Activated CD4-positive, alpha-beta memory T cell treated with anti-CD3 and anti-CD28 coated beads, Interleukin-2, amount 10 ng/mL, durations not matched to agents 7 days and 5 days (primary cell): ENCODE data around the gene COPS7A. TPM values are rescaled to one million over a fixed set of nuclear protein-coding genes. Genes with fewer than 3 reads are reported as not detected.
A peak's percentile ranks its signal among the peaks of the same experiment; 100 is the strongest.

Experiments
- CTCF ChIA-PET: fragments of 350-600 bp; sonication (Branson Sonifier 250); formaldehyde crosslinking; loops from one replicate; lab custom pipeline; 2021; ENCODE audit warnings: antibody characterized with exemption, inconsistent platforms; lab: Charles Lee
- POLR2A ChIA-PET: fragments of 350-600 bp; sonication (Branson Sonifier 250); formaldehyde crosslinking; loops from one replicate; lab custom pipeline; 2021; ENCODE audit warnings: antibody characterized with exemption; lab: Charles Lee
- DNase-seq: peaks from one replicate; pipeline ENCODE4 v3.0.0-alpha.2; 2020
- H3K27ac Mint-ChIP-seq: one replicate; pipeline ENCODE4 v1.8.0; 2021; ENCODE audit warnings: mild to moderate bottlenecking, mixed read lengths
- H3K27me3 Mint-ChIP-seq: one replicate; pipeline ENCODE4 v1.8.0; 2021; ENCODE audit warnings: mixed read lengths
- H3K36me3 Mint-ChIP-seq: one replicate; pipeline ENCODE4 v1.8.0; 2021; ENCODE audit warnings: low read depth, mixed read lengths
- H3K4me1 Mint-ChIP-seq: one replicate; pipeline ENCODE4 v1.8.0; 2021; ENCODE audit warnings: mixed read lengths
- H3K4me3 Mint-ChIP-seq: one replicate; pipeline ENCODE4 v1.8.0; 2021; ENCODE audit warnings: mild to moderate bottlenecking, mixed read lengths
- H3K9me3 Mint-ChIP-seq: one replicate; pipeline ENCODE4 v1.8.0; 2021; ENCODE audit warnings: mixed read lengths
- total RNA-seq, 2 experiments: library from RNA; stranded (reverse); gene quantifications; one replicate each; pipeline ENCODE4 v1.2.3, GENCODE V29; 2021

Gene COPS7A, protein sequence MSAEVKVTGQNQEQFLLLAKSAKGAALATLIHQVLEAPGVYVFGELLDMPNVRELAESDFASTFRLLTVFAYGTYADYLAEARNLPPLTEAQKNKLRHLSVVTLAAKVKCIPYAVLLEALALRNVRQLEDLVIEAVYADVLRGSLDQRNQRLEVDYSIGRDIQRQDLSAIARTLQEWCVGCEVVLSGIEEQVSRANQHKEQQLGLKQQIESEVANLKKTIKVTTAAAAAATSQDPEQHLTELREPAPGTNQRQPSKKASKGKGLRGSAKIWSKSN
- 10 to 100 TPM; 28.4 to 29.0 TPM for total RNA-seq

DNA sequence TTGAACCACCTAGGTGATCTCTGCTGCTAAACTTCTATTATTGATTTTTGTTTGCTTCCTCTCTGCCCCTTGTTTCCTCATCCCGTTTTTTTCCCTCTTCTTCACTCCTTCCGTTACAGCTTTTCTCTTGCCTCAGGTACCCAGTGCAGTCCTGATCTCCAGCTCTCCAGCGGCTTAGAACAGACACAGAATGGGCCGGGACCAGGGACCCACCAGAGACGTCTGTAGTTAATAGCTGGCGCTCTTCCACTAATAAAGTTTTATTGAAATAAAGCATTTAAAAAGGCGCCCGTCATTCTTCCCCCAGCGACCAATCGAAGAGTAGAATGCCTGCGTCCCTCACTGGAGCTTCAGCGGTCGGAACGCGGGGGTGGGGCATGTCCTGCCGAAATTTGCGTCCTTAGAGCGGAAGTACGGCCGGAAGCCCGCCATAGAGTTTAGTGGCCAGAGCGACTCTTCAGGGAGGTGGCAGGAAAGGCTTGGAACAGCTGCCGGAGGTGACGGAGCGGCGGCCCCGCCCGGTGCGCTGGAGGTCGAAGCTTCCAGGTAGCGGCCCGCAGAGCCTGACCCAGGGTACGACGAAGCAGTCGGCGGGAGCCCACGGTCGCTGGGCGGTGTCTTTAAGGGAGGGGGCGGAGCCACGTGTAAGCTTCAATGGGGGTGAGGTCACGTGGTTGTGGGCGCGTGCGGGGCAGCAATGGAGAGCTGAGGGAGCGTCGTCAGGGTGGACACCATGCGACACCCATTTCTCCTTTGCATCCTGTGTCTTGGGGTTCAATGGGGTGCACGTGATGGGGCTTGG is at the start of gene COPS7A:
Gene COPS7A (plus strand): TSS at position 440 of the 802 bp plus-strand sequence. CDS start 611 bp downstream, outside the sequence.
- CTCF ChIA-PET: interaction anchor here (0.7 to 4.6 kb wide), 26 partner anchors 9 to 294 kb away, joined by 3 to 41 read pairs (median 5); partner anchors contain the start of genes CD4, CDCA3, LPCAT3 and MLF2
- POLR2A ChIA-PET: interaction anchor here (0.5 to 4.0 kb wide), 52 partner anchors 9 to 685 kb away, joined by 3 to 103 read pairs (median 4); partner anchors contain the start of genes C12orf57, CD4, CDCA3 and GAPDH
- peak; percentile 99 for DNase-seq

GRCh38 chr12:6676962-6677361 is 46.9 kb upstream of the COPS7A start:
- peaks cover 4% of the 10 kb centered on the region for H3K4me1 Mint-ChIP-seq
- no peak overlapping the region for H3K4me3 Mint-ChIP-seq
- no peak for DNase-seq
- POLR2A ChIA-PET: no interaction called here
- H3K9me3 Mint-ChIP-seq: no peaks in the 10 kb centered on the region
- CTCF ChIA-PET: no interaction called here
- no peak overlapping the region for H3K27ac Mint-ChIP-seq
- H3K36me3 Mint-ChIP-seq: peaks cover 77% of the 10 kb centered on the region
- H3K27me3 Mint-ChIP-seq: no peaks in the 10 kb centered on the region

More for the DNA sequence above, at the start of gene COPS7A:
- H3K4me3 Mint-ChIP-seq: peak within 1 kb of the TSS; percentile 84
- peak within 1 kb of the TSS; percentile 92 for H3K27ac Mint-ChIP-seq
- peaks cover 9% of the 10 kb centered on the region for H3K36me3 Mint-ChIP-seq
- peaks cover 22% of the 10 kb centered on the region for H3K4me1 Mint-ChIP-seq
- no peaks in the 10 kb centered on the region for H3K27me3 Mint-ChIP-seq
- H3K9me3 Mint-ChIP-seq: no peaks in the 10 kb centered on the region

DNA sequence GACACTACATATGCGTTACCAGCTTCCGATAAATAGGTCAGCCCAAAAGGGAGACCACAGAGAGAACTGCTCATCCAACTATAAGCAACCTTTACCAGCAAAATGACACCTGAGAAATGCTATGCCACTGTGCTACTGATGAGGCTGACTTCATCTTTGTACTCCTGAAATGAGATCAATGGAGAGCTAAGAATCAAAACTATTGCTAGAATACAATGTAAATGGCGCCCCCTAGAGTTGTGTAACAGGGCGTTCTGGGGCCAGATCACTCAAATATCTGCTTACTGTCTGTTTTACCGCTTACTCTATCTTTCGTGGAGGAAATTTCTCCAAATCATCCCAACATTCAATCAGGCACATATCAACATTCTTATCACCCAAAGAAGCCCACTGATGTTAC is 39.2 kb upstream of the COPS7A start:
- Mint-ChIP-seq H3K9me3 (no peaks in the 10 kb centered on the region), H3K27me3 (no peaks in the 10 kb centered on the region), H3K36me3 (peaks cover 53% of the 10 kb centered on the region), H3K4me3 (no peak overlapping the region), H3K4me1 (peaks cover 52% of the 10 kb centered on the region), H3K27ac (peak overlapping the region; percentile 33)
- ChIA-PET POLR2A (interaction anchor here (0.7 to 2.0 kb wide), 5 partner anchors 10 to 189 kb away, joined by 3 to 5 read pairs (median 3); partner anchors contain the start of genes COPS7A and SPSB2), CTCF (interaction anchor here (0.7 to 2.1 kb wide), 21 partner anchors 11 to 149 kb away, joined by 3 to 23 read pairs (median 4); partner anchors contain the start of genes ACRBP, COPS7A and NOP2)
- peak; percentile 52 for DNase-seq

- POLR2A ChIA-PET: interaction anchor here (1.4 to 2.0 kb wide), 3 partner anchors 19 to 187 kb away, joined by 3 to 5 read pairs (median 4); partner anchors contain the start of gene SPSB2
- peaks cover 57% of the 10 kb centered on the region for H3K4me1 Mint-ChIP-seq
- peaks cover 48% of the 10 kb centered on the region for H3K36me3 Mint-ChIP-seq
- peak overlapping the region; percentile 91 for H3K27ac Mint-ChIP-seq
- CTCF ChIA-PET: interaction anchor here (0.7 to 1.6 kb wide), 6 partner anchors 21 to 140 kb away, joined by 3 to 4 read pairs (median 3); partner anchors contain the start of gene COPS7A
- H3K27me3 Mint-ChIP-seq: no peaks in the 10 kb centered on the region
- H3K4me3 Mint-ChIP-seq: no peak overlapping the region
- DNase-seq: no peak
- no peaks in the 10 kb centered on the region for H3K9me3 Mint-ChIP-seq
Measured at GRCh38 chr12:6685814-6686213, 38.0 kb upstream of the COPS7A start.

- ChIA-PET POLR2A (interaction anchor here (0.8 to 3.4 kb wide), 35 partner anchors 7 to 272 kb away, joined by 3 to 103 read pairs (median 6); partner anchors contain the start of genes C12orf57, CD4, CDCA3 and COPS7A), CTCF (interaction anchor here (1.0 to 2.5 kb wide), 15 partner anchors 10 to 261 kb away, joined by 3 to 41 read pairs (median 5); partner anchors contain the start of genes COPS7A and MLF2)
- peak overlapping the region; percentile 87 for H3K4me3 Mint-ChIP-seq
- peak overlapping the region; percentile 91 for H3K27ac Mint-ChIP-seq
- peaks cover 36% of the 10 kb centered on the region for H3K36me3 Mint-ChIP-seq
- H3K9me3 Mint-ChIP-seq: no peaks in the 10 kb centered on the region
- peak; percentile 56 for DNase-seq
- H3K27me3 Mint-ChIP-seq: no peaks in the 10 kb centered on the region
- peaks cover 58% of the 10 kb centered on the region for H3K4me1 Mint-ChIP-seq
Measured at GRCh38 chr12:6688543-6688998, 35.3 kb upstream of the COPS7A start.

- Mint-ChIP-seq H3K4me1 (peaks cover 55% of the 10 kb centered on the region), H3K4me3 (peak within 1 kb of the TSS; percentile 87)
- CTCF ChIA-PET: interaction anchor here (0.6 to 2.5 kb wide), 27 partner anchors 9 to 261 kb away, joined by 3 to 41 read pairs (median 4); partner anchors contain the start of genes C12orf57, CD4, COPS7A and MLF2
Measured at GRCh38 chr12:6688999-6689882, 34.6 kb upstream of the COPS7A start, which contains the start of gene ZNF384. TSS of gene ZNF384 (minus strand) at chr12:6689375. CDS start at chr12:6679520, 9,855 bp downstream.

GRCh38 chr12:6691473-6691872 is 32.4 kb upstream of the COPS7A start:
- Mint-ChIP-seq H3K4me3 (no peak overlapping the region), H3K27ac (no peak overlapping the region), H3K4me1 (peaks cover 34% of the 10 kb centered on the region), H3K9me3 (no peaks in the 10 kb centered on the region), H3K27me3 (no peaks in the 10 kb centered on the region), H3K36me3 (peaks cover 14% of the 10 kb centered on the region)
- ChIA-PET POLR2A (interaction anchor here (2.8 to 3.4 kb wide), 2 partner anchors 32 to 62 kb away, joined by 11 to 103 read pairs; partner anchors contain the start of genes COPS7A and MLF2), CTCF (interaction anchor here (1.0 to 1.1 kb wide), 2 partner anchors 138 to 178 kb away, joined by 3 read pairs; no protein-coding TSS in a partner anchor)
- no peak for DNase-seq

More at GRCh38 chr12:6688999-6689882, 34.6 kb upstream of the COPS7A start, which contains the start of gene ZNF384:
- Mint-ChIP-seq H3K9me3 (no peaks in the 10 kb centered on the region), H3K27ac (peak within 1 kb of the TSS; percentile 91), H3K36me3 (peaks cover 32% of the 10 kb centered on the region), H3K27me3 (no peaks in the 10 kb centered on the region)
- POLR2A ChIA-PET: interaction anchor here (0.6 to 3.4 kb wide), 51 partner anchors 8 to 328 kb away, joined by 3 to 103 read pairs (median 5); partner anchors contain the start of genes C12orf57, CD4, CDCA3 and COPS7A
- DNase-seq: peak; percentile 97

DNA sequence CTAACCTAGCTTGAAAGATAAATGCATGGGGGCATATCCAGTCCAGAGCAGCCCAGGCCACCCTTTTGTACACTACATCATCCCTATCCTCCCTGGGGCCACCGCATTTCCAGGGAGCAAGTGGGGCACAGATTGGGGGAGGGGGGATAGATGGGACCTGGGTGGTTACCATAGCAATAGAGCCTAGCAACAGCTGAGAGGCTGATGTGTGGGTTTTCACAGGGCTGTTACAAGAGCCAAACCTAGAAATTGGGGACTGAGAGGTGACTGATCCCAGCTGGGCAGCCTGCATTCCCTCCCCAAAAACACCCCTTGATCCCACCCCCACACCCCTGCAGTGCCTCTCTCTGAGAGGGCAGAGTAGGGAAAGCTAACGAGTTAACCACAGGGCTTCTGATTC is 31.0 kb upstream of the COPS7A start:
- H3K4me3 Mint-ChIP-seq: no peak overlapping the region
- H3K27ac Mint-ChIP-seq: no peak overlapping the region
- POLR2A ChIA-PET: interaction anchor here (1.4 to 2.8 kb wide), 3 partner anchors 21 to 60 kb away, joined by 3 to 11 read pairs (median 10); partner anchors contain the start of genes COPS7A and MLF2
- peaks cover 3% of the 10 kb centered on the region for H3K36me3 Mint-ChIP-seq
- peaks cover 20% of the 10 kb centered on the region for H3K4me1 Mint-ChIP-seq
- CTCF ChIA-PET: interaction anchor here (1.1 kb wide), 1 partner anchor 74 kb away, joined by 3 read pairs; no protein-coding TSS in a partner anchor
- H3K27me3 Mint-ChIP-seq: peaks cover 3% of the 10 kb centered on the region
- H3K9me3 Mint-ChIP-seq: no peaks in the 10 kb centered on the region
- DNase-seq: no peak

- POLR2A ChIA-PET: interaction anchor here (2.2 kb wide), 1 partner anchor 30 kb away, joined by 10 read pairs; the partner anchor contains the start of gene COPS7A
Measured at GRCh38 chr12:6693832-6694355, 30.0 kb upstream of the COPS7A start.

DNA sequence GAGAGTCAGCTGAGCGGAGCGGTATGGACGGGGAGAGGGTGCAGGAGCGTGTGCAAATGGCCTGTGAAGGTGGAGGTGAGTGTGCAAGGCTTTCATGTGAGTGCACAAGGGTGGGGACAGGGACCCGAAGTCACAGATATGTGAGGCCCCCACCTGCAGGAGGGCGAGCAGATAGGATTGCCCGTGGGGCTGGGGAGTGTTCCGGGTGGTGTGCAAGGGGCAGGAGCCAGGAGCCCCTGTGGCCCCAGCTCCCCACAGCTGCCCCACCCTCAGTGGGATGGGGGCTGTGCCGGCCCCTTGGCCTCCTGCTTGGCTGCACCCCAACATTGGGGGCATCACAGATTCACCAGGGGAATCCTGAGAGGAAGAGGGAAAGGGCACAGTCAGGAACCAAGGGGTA is 29.1 kb upstream of the COPS7A start:
- H3K4me3 Mint-ChIP-seq: no peak overlapping the region
- ChIA-PET CTCF (no interaction called here), POLR2A (no interaction called here)
- H3K27ac Mint-ChIP-seq: no peak overlapping the region
- peaks cover 26% of the 10 kb centered on the region for H3K4me1 Mint-ChIP-seq
- peaks cover 21% of the 10 kb centered on the region for H3K27me3 Mint-ChIP-seq
- no peaks in the 10 kb centered on the region for H3K36me3 Mint-ChIP-seq
- no peak for DNase-seq
- H3K9me3 Mint-ChIP-seq: no peaks in the 10 kb centered on the region

More at GRCh38 chr12:6693832-6694355, 30.0 kb upstream of the COPS7A start:
- CTCF ChIA-PET: no interaction called here
- Mint-ChIP-seq H3K27me3 (peaks cover 13% of the 10 kb centered on the region), H3K9me3 (no peaks in the 10 kb centered on the region), H3K36me3 (no peaks in the 10 kb centered on the region), H3K4me3 (no peak overlapping the region), H3K27ac (no peak overlapping the region), H3K4me1 (peaks cover 20% of the 10 kb centered on the region)
- no peak for DNase-seq
